ENCODE measurements around the gene ARHGAP9.

Gene ARHGAP9

GRCh38 chr12:57479376-57480115, at the start of gene ARHGAP9:
Gene ARHGAP9 (minus strand): TSS chr12:57479866. CDS start chr12:57479406, 460 bp downstream.
- Histone ChIP-seq H3K4me1 (ENCODE audit: low read length) (peaks cover 8% of the 10 kb centered on the region; the same call in 1 of the 2 replicates), H3K36me3 (replicated peaks; ENCODE audit: insufficient read depth, low read length) (no peaks in the 10 kb centered on the region), H3K27ac (ENCODE audit: low read length) (no peak within 1 kb of the TSS), H3F3A (ENCODE audit: insufficient read depth, low read length) (no peaks in the 10 kb centered on the region), H3K27me3 (replicated peaks; ENCODE audit: insufficient read depth, low read length) (no peaks in the 10 kb centered on the region), H3K9me2 (replicated peaks; ENCODE audit: insufficient read depth, low read length) (no peaks in the 10 kb centered on the region), H2AFZ (ENCODE audit: low read length) (no peak within 1 kb of the TSS), H3K9me3 (replicated peaks; ENCODE audit: insufficient read depth, low read length) (no peaks in the 10 kb centered on the region), H3K79me2 (ENCODE audit: low read length) (no peaks in the 10 kb centered on the region), H3K4me2 (ENCODE audit: low read depth, low read length) (no peak within 1 kb of the TSS), H3K9ac (ENCODE audit: low read length) (no peak within 1 kb of the TSS), H3K4me3 (ENCODE audit: low read length) (no peak within 1 kb of the TSS), H4K20me1 (ENCODE audit: insufficient read depth, low read length) (no peaks in the 10 kb centered on the region)
- DNase-seq = no peak
- TF ChIP-seq EZH2 (optimal IDR thresholded peaks at IDR 0.05; ENCODE audit: low read depth, low read length) (no peak), CTCF (IDR thresholded peaks at IDR 0.05; ENCODE audit: low read length) (no peak), EZH2phosphoT487 (IDR thresholded peaks at IDR 0.05; ENCODE audit: low read length) (no peak)

GRCh38 chr12:57528831-57529555, 49.3 kb upstream of the ARHGAP9 start:
- H3K27ac ChIP-seq (ENCODE audit: low read length) = no peak overlapping the region
- H3K9me2 ChIP-seq (replicated peaks; ENCODE audit: insufficient read depth, low read length) = no peaks in the 10 kb centered on the region
- 0 out of 2 replicates have a peak, but pooled peaks cover 1% of the 10 kb centered on the region for H3K4me1 ChIP-seq (ENCODE audit: low read length)
- TF ChIP-seq EZH2 (optimal IDR thresholded peaks at IDR 0.05; ENCODE audit: low read depth, low read length) (no peak), CTCF (IDR thresholded peaks at IDR 0.05; ENCODE audit: low read length) (no peak), EZH2phosphoT487 (IDR thresholded peaks at IDR 0.05; ENCODE audit: low read length) (no peak)
- DNase-seq = no peak
- H3K9ac ChIP-seq (ENCODE audit: low read length) = no peak overlapping the region
- H3K36me3 ChIP-seq (replicated peaks; ENCODE audit: insufficient read depth, low read length) = peaks cover 7% of the 10 kb centered on the region; the same call in 1 of the 2 replicates
- H3K27me3 ChIP-seq (replicated peaks; ENCODE audit: insufficient read depth, low read length) = no peaks in the 10 kb centered on the region
- no peaks in the 10 kb centered on the region; the same call in 1 of the 2 replicates for H3F3A ChIP-seq (ENCODE audit: insufficient read depth, low read length)
- H4K20me1 ChIP-seq (ENCODE audit: insufficient read depth, low read length) = no peaks in the 10 kb centered on the region
- no peaks in the 10 kb centered on the region for H3K9me3 ChIP-seq (replicated peaks; ENCODE audit: insufficient read depth, low read length)
- no peak overlapping the region for H2AFZ ChIP-seq (ENCODE audit: low read length)
- H3K4me3 ChIP-seq (ENCODE audit: low read length) = no peak overlapping the region
- H3K4me2 ChIP-seq (ENCODE audit: low read depth, low read length) = no peak overlapping the region
- H3K79me2 ChIP-seq (ENCODE audit: low read length) = peaks cover 23% of the 10 kb centered on the region

GRCh38 chr12:57528176-57528575, 48.5 kb upstream of the ARHGAP9 start:
- no peak overlapping the region for H2AFZ ChIP-seq (ENCODE audit: low read length)
- no peak overlapping the region for H3K9ac ChIP-seq (ENCODE audit: low read length)
- peaks cover 31% of the 10 kb centered on the region for H3K79me2 ChIP-seq (ENCODE audit: low read length)
- H3K9me2 ChIP-seq (replicated peaks; ENCODE audit: insufficient read depth, low read length) = no peaks in the 10 kb centered on the region
- H3K9me3 ChIP-seq (replicated peaks; ENCODE audit: insufficient read depth, low read length) = no peaks in the 10 kb centered on the region
- H3K27me3 ChIP-seq (replicated peaks; ENCODE audit: insufficient read depth, low read length) = no peaks in the 10 kb centered on the region
- no peak overlapping the region for H3K4me2 ChIP-seq (ENCODE audit: low read depth, low read length)
- no peak for DNase-seq
- H3K36me3 ChIP-seq (replicated peaks; ENCODE audit: insufficient read depth, low read length) = peaks cover 7% of the 10 kb centered on the region; the same call in 1 of the 2 replicates
- peaks cover 3% of the 10 kb centered on the region; the same call in 1 of the 2 replicates for H3F3A ChIP-seq (ENCODE audit: insufficient read depth, low read length)
- H3K27ac ChIP-seq (ENCODE audit: low read length) = no peak overlapping the region
- no peak overlapping the region for H3K4me3 ChIP-seq (ENCODE audit: low read length)
- TF ChIP-seq EZH2 (optimal IDR thresholded peaks at IDR 0.05; ENCODE audit: low read depth, low read length) = no peak
- TF ChIP-seq CTCF (IDR thresholded peaks at IDR 0.05; ENCODE audit: low read length) = no peak
- TF ChIP-seq EZH2phosphoT487 (IDR thresholded peaks at IDR 0.05; ENCODE audit: low read length) = no peak
- H3K4me1 ChIP-seq (ENCODE audit: low read length) = 0 out of 2 replicates have a peak, but pooled peaks cover 3% of the 10 kb centered on the region
- no peaks in the 10 kb centered on the region for H4K20me1 ChIP-seq (ENCODE audit: insufficient read depth, low read length)

Data from MM.1S (cell line).